PC-3 (cell line): ENCODE results near the gene RCBTB2.

Experiments
- EZH2 ChIP-seq: fragments of 300-600 bp; sonication (generic); IDR thresholded peaks from one replicate; pipeline ENCODE4 v1.6.1; 2017; ENCODE audit warnings: antibody characterized with exemption, mild to moderate bottlenecking, low read length; ENCODE audit not compliant: unreplicated experiment
- TF ChIP-seq, protein P1 (sequence below): fragments of 300-600 bp; sonication (generic); conservative IDR thresholded peaks from 2 replicates; pipeline ENCODE4 v1.5.1; 2017; ENCODE audit warnings: antibody characterized with exemption, low read depth, mild to moderate bottlenecking, low read length

DNA sequence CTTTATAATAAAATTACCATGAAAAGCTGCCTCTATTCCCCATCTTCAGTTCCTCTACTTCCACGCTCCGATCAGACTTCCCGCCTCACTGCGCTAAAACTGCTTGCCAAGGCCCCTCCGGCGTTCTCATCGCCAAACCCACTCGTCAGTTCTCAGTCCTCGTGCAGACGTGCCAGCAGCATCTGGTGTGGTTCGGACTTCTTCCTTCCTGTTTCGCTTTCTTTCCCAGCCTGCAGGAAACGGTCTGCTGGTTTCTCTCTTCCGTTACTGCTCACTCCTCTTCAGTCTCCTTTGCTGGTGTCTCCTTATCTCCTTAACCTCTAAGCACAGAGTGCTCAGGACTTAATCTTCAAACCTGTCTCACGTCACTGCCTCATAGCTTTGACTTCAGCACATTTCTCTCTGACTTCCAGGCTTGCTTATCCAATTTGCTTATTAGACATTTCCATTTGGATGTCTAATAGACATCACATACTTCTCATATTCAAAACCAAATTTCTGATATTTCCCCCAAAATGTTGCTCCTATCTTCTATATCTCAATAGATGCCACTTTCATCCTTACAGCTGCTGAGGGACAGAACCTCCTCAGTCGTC is 40.3 kb downstream of the RCBTB2 start:
- TF ChIP-seq, protein P1, sequence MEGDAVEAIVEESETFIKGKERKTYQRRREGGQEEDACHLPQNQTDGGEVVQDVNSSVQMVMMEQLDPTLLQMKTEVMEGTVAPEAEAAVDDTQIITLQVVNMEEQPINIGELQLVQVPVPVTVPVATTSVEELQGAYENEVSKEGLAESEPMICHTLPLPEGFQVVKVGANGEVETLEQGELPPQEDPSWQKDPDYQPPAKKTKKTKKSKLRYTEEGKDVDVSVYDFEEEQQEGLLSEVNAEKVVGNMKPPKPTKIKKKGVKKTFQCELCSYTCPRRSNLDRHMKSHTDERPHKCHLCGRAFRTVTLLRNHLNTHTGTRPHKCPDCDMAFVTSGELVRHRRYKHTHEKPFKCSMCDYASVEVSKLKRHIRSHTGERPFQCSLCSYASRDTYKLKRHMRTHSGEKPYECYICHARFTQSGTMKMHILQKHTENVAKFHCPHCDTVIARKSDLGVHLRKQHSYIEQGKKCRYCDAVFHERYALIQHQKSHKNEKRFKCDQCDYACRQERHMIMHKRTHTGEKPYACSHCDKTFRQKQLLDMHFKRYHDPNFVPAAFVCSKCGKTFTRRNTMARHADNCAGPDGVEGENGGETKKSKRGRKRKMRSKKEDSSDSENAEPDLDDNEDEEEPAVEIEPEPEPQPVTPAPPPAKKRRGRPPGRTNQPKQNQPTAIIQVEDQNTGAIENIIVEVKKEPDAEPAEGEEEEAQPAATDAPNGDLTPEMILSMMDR, result no peak
- no peak for TF ChIP-seq EZH2
